Vagina (tissue), 2 donors: ENCODE results near the gene PSME1.

Experiments
- POLR2A ChIP-seq, 2 donors: fragments of 450-650 bp; IDR thresholded peaks; one replicate each; pipeline ENCODE4 v1.6.1; 2017; ENCODE audit warnings: antibody characterized with exemption in 2 of 2, mild to moderate bottlenecking in 2 of 2, moderate library complexity in 2 of 2
- POLR2AphosphoS5 ChIP-seq, 2 donors: sonication (generic); formaldehyde crosslinking; IDR thresholded peaks; one replicate each; pipeline ENCODE4 v1.9.0; 2017; ENCODE audit warnings: antibody characterized with exemption in 2 of 2, mild to moderate bottlenecking in 2 of 2, low read depth in 1 of 2; ENCODE audit not compliant: insufficient read depth in 1 of 2

- TF ChIP-seq POLR2A (IDR thresholded peaks at IDR 0.05): no peak
- no peak for TF ChIP-seq POLR2AphosphoS5 (IDR thresholded peaks at IDR 0.05; ENCODE audit: insufficient read depth in 1 of 2, low read depth in 1 of 2)
Observed at GRCh38 chr14:24098927-24099813, 36.8 kb upstream of the PSME1 start.
